ENCODE results near the gene HKDC1. TPM values are rescaled to one million over a fixed set of nuclear protein-coding genes. Genes with fewer than 3 reads are reported as not detected.

The HKDC1 gene
- total RNA-seq, 4 donors from 2014 or later: 0.18 TPM; not detected in 3

- Histone ChIP-seq H3K27me3 (no peaks in the 10 kb centered on the region), H3K4me1 (no peaks in the 10 kb centered on the region), H3K4me3 (no peak overlapping the region), H3K36me3 (no peaks in the 10 kb centered on the region), H3K27ac (no peak overlapping the region), H3K9me3 (no peaks in the 10 kb centered on the region)
- no peak for ATAC-seq
- TF ChIP-seq POLR2A (IDR thresholded peaks at IDR 0.05) (no peak), CTCF (IDR thresholded peaks at IDR 0.05 in 4 of 5, conservative IDR thresholded peaks at IDR 0.05 in 1 of 5) (no peak)
- no peak for DNase-seq
- in situ Hi-C loops (cut with MboI; ENCODE audit: low sequenced_read_pairs in 4 of 4): no loop called here
- intact Hi-C loops (cut with DNase I; ENCODE audit: low total_unique reads): no loop called here
Observed at GRCh38 chr10:69259547-69260243, 39.6 kb downstream of the HKDC1 start.

GRCh38 chr10:69261184-69261583 is 41.1 kb downstream of the HKDC1 start:
- Histone ChIP-seq H3K27me3 (no peaks in the 10 kb centered on the region), H3K4me3 (no peak overlapping the region), H3K9me3 (no peaks in the 10 kb centered on the region), H3K36me3 (no peaks in the 10 kb centered on the region), H3K4me1 (no peaks in the 10 kb centered on the region), H3K27ac (no peak overlapping the region)
- ATAC-seq: no peak
- TF ChIP-seq CTCF (IDR thresholded peaks at IDR 0.05 in 4 of 5, conservative IDR thresholded peaks at IDR 0.05 in 1 of 5) (no peak), POLR2A (IDR thresholded peaks at IDR 0.05) (no peak)
- DNase-seq: no peak
- in situ Hi-C loops (cut with MboI; ENCODE audit: low sequenced_read_pairs in 4 of 4) (no loop called here), intact Hi-C loops (cut with DNase I; ENCODE audit: low total_unique reads) (no loop called here)

GRCh38 chr10:69262292-69262751 is 42.2 kb downstream of the HKDC1 start:
- no peak overlapping the region for H3K4me3 ChIP-seq
- H3K36me3 ChIP-seq: no peaks in the 10 kb centered on the region
- no peaks in the 10 kb centered on the region for H3K4me1 ChIP-seq
- intact Hi-C loops (cut with DNase I; ENCODE audit: low total_unique reads): no loop called here
- H3K27ac ChIP-seq: no peak overlapping the region
- in situ Hi-C loops (cut with MboI; ENCODE audit: low sequenced_read_pairs in 4 of 4): no loop called here
- ATAC-seq (no peak), DNase-seq (no peak)
- no peaks in the 10 kb centered on the region for H3K9me3 ChIP-seq
- no peaks in the 10 kb centered on the region for H3K27me3 ChIP-seq
- TF ChIP-seq CTCF (IDR thresholded peaks at IDR 0.05 in 4 of 5, conservative IDR thresholded peaks at IDR 0.05 in 1 of 5): no peak
- no peak for TF ChIP-seq POLR2A (IDR thresholded peaks at IDR 0.05)

GRCh38 chr10:69265521-69265920 is 45.4 kb downstream of the HKDC1 start:
- TF ChIP-seq POLR2A (IDR thresholded peaks at IDR 0.05): no peak
- Histone ChIP-seq H3K36me3 (no peaks in the 10 kb centered on the region), H3K4me3 (no peak overlapping the region), H3K27me3 (no peaks in the 10 kb centered on the region), H3K4me1 (no peaks in the 10 kb centered on the region), H3K27ac (no peak overlapping the region), H3K9me3 (no peaks in the 10 kb centered on the region)
- intact Hi-C loops (cut with DNase I; ENCODE audit: low total_unique reads) (no loop called here), in situ Hi-C loops (cut with MboI; ENCODE audit: low sequenced_read_pairs in 4 of 4) (no loop called here)
- ATAC-seq (no peak), DNase-seq (no peak)

GRCh38 chr10:69268761-69269416 is 48.8 kb downstream of the HKDC1 start:
- Histone ChIP-seq H3K36me3 (no peaks in the 10 kb centered on the region), H3K9me3 (no peaks in the 10 kb centered on the region), H3K4me1 (no peaks in the 10 kb centered on the region), H3K27me3 (no peaks in the 10 kb centered on the region), H3K27ac (no peak overlapping the region), H3K4me3 (no peak overlapping the region)
- ATAC-seq (no peak), DNase-seq (no peak)
- in situ Hi-C loops (cut with MboI; ENCODE audit: low sequenced_read_pairs in 4 of 4) (no loop called here), intact Hi-C loops (cut with DNase I; ENCODE audit: low total_unique reads) (no loop called here)
- TF ChIP-seq CTCF (IDR thresholded peaks at IDR 0.05 in 4 of 5, conservative IDR thresholded peaks at IDR 0.05 in 1 of 5): no peak
- no peak for TF ChIP-seq POLR2A (IDR thresholded peaks at IDR 0.05)
